SH-SY5Y (cell line): ENCODE measurements around the gene FAM8A1.

Source experiments
- GATA2 ChIP-seq: IDR thresholded peaks from 2 replicates; pipeline ENCODE4 v1.6.1; 2011; ENCODE audit warnings: mild to moderate bottlenecking, low read depth, low read length
- GATA3 ChIP-seq: IDR thresholded peaks from 2 replicates; pipeline ENCODE4 v1.6.1; 2011; ENCODE audit warnings: low read depth, mild to moderate bottlenecking, low read length, moderate library complexity

Gene FAM8A1

GRCh38 chr6:17599877-17600526, at the start of gene FAM8A1:
FAM8A1 (plus strand) TSS chr6:17600302; CDS start chr6:17600410, 108 bp downstream.
- no peak for TF ChIP-seq GATA2
- no peak for TF ChIP-seq GATA3

- TF ChIP-seq GATA3 = no peak
- TF ChIP-seq GATA2 = no peak
Observed at GRCh38 chr6:17551383-17551958, 48.6 kb upstream of the FAM8A1 start.

- TF ChIP-seq GATA2 = no peak
- no peak for TF ChIP-seq GATA3
Observed at GRCh38 chr6:17552861-17553260, 47.2 kb upstream of the FAM8A1 start.

- TF ChIP-seq GATA3 (no peak), GATA2 (no peak)
Observed at GRCh38 chr6:17556014-17556413, 44.1 kb upstream of the FAM8A1 start.

GRCh38 chr6:17562636-17563035, 37.5 kb upstream of the FAM8A1 start:
- TF ChIP-seq GATA2 (no peak), GATA3 (no peak)

GRCh38 chr6:17565399-17565798, 34.7 kb upstream of the FAM8A1 start:
- no peak for TF ChIP-seq GATA2
- TF ChIP-seq GATA3 = no peak

GRCh38 chr6:17574866-17575560, 25.1 kb upstream of the FAM8A1 start:
- no peak for TF ChIP-seq GATA3
- no peak for TF ChIP-seq GATA2

- TF ChIP-seq GATA3 (no peak), GATA2 (no peak)
Observed at GRCh38 chr6:17577059-17577458, 23.0 kb upstream of the FAM8A1 start.

GRCh38 chr6:17580518-17581048, 19.5 kb upstream of the FAM8A1 start:
- no peak for TF ChIP-seq GATA2
- TF ChIP-seq GATA3 = no peak

GRCh38 chr6:17583811-17584210, 16.3 kb upstream of the FAM8A1 start:
- no peak for TF ChIP-seq GATA3
- TF ChIP-seq GATA2 = no peak

GRCh38 chr6:17584241-17584803, 15.8 kb upstream of the FAM8A1 start:
- TF ChIP-seq GATA2 (no peak), GATA3 (no peak)

GRCh38 chr6:17585766-17586490, 14.2 kb upstream of the FAM8A1 start:
- TF ChIP-seq GATA2 (no peak), GATA3 (no peak)

GRCh38 chr6:17588011-17588410, 12.1 kb upstream of the FAM8A1 start:
- no peak for TF ChIP-seq GATA2
- no peak for TF ChIP-seq GATA3

GRCh38 chr6:17589406-17590096, 10.6 kb upstream of the FAM8A1 start:
- no peak for TF ChIP-seq GATA2
- no peak for TF ChIP-seq GATA3
